ENCODE data around the gene KANSL1. TPM values are rescaled to one million over a fixed set of nuclear protein-coding genes. Genes with fewer than 3 reads are reported as not detected.

KANSL1 gene
- total RNA-seq, 4 donors from 2014 or later = 53.8 to 107 (median 60.6) TPM

DNA sequence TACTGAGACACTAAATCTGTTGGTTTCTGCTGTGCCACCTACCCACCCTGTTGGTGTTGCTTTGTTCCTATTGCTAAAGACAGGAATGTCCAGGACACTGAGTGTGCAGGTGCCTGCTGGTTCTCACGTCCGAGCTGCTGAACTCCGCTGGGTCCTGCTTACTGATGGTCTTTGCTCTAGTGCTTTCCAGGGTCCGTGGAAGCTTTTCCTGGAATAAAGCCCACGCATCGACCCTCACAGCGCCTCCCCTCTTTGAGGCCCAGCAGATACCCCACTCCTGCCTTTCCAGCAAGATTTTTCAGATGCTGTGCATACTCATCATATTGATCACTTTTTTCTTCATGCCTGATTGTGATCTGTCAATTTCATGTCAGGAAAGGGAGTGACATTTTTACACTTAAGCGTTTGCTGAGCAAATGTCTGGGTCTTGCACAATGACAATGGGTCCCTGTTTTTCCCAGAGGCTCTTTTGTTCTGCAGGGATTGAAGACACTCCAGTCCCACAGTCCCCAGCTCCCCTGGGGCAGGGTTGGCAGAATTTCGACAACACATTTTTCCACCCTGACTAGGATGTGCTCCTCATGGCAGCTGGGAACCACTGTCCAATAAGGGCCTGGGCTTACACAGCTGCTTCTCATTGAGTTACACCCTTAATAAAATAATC lies 179.6 kb downstream of the KANSL1 start:
- intact Hi-C loops (cut with DNase I; ENCODE audit: low total_unique reads) = no loop called here
- no peak overlapping the region for H3K4me3 ChIP-seq (ENCODE audit: low read depth, poor library complexity, severe bottlenecking)
- TF ChIP-seq, protein P1, sequence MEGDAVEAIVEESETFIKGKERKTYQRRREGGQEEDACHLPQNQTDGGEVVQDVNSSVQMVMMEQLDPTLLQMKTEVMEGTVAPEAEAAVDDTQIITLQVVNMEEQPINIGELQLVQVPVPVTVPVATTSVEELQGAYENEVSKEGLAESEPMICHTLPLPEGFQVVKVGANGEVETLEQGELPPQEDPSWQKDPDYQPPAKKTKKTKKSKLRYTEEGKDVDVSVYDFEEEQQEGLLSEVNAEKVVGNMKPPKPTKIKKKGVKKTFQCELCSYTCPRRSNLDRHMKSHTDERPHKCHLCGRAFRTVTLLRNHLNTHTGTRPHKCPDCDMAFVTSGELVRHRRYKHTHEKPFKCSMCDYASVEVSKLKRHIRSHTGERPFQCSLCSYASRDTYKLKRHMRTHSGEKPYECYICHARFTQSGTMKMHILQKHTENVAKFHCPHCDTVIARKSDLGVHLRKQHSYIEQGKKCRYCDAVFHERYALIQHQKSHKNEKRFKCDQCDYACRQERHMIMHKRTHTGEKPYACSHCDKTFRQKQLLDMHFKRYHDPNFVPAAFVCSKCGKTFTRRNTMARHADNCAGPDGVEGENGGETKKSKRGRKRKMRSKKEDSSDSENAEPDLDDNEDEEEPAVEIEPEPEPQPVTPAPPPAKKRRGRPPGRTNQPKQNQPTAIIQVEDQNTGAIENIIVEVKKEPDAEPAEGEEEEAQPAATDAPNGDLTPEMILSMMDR (IDR thresholded peaks at IDR 0.05) = no peak
- TF ChIP-seq POLR2A (IDR thresholded peaks at IDR 0.05) = no peak
- 59 to 63% methylated on average over 9 of the region's 9 CpGs for WGBS, 2 donors
- no peak for DNase-seq (ENCODE audit: low spot score in 2 of 2)

DNA sequence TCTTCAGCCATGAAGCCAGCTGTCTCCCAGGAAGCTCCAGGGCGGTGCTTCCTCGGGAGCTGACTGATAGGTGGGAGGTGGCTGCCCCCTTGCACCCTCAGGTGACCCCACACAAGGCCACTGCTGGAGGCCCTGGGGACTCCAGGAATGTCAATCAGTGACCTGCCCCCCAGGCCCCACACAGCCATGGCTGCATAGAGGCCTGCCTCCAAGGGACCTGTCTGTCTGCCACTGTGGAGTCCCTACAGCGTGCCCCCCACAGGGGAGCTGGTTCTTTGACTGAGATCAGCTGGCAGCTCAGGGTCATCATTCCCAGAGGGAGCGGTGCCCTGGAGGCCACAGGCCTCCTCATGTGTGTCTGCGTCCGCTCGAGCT lies 180.1 kb downstream of the KANSL1 start:
- intact Hi-C loops (cut with DNase I; ENCODE audit: low total_unique reads) = no loop called here
- TF ChIP-seq, protein P1 (IDR thresholded peaks at IDR 0.05) = no peak
- TF ChIP-seq POLR2A (IDR thresholded peaks at IDR 0.05) = no peak
- H3K4me3 ChIP-seq (ENCODE audit: low read depth, poor library complexity, severe bottlenecking) = no peak overlapping the region
- 80 to 89% methylated on average over 6 to 7 of the region's 7 CpGs for WGBS, 2 donors
- DNase-seq (ENCODE audit: low spot score in 2 of 2) = no peak

DNA sequence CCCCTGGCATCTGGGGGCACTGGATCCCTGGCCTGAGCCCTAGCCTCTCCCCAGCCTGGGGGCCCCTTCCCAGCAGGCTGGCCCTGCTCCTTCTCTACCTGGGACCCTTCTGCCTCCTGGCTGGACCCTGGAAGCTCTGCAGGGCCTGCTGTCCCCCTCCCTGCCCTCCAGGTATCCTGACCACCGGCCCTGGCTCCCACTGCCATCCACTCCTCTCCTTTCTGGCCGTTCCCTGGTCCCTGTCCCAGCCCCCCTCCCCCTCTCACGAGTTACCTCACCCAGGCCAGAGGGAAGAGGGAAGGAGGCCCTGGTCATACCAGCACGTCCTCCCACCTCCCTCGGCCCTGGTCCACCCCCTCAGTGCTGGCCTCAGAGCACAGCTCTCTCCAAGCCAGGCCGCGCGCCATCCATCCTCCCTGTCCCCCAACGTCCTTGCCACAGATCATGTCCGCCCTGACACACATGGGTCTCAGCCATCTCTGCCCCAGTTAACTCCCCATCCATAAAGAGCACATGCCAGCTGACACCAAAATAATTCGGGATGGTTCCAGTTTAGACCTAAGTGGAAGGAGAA lies 180.6 kb downstream of the KANSL1 start:
- TF ChIP-seq, protein P1 (IDR thresholded peaks at IDR 0.05) = no peak
- no peak for TF ChIP-seq POLR2A (IDR thresholded peaks at IDR 0.05)
- intact Hi-C loops (cut with DNase I; ENCODE audit: low total_unique reads) = no loop called here
- DNase-seq (ENCODE audit: low spot score in 2 of 2) = no peak
- no peak overlapping the region for H3K4me3 ChIP-seq (ENCODE audit: low read depth, poor library complexity, severe bottlenecking)
- 85 to 90% methylated on average over 11 of the region's 11 CpGs for WGBS, 2 donors

DNA sequence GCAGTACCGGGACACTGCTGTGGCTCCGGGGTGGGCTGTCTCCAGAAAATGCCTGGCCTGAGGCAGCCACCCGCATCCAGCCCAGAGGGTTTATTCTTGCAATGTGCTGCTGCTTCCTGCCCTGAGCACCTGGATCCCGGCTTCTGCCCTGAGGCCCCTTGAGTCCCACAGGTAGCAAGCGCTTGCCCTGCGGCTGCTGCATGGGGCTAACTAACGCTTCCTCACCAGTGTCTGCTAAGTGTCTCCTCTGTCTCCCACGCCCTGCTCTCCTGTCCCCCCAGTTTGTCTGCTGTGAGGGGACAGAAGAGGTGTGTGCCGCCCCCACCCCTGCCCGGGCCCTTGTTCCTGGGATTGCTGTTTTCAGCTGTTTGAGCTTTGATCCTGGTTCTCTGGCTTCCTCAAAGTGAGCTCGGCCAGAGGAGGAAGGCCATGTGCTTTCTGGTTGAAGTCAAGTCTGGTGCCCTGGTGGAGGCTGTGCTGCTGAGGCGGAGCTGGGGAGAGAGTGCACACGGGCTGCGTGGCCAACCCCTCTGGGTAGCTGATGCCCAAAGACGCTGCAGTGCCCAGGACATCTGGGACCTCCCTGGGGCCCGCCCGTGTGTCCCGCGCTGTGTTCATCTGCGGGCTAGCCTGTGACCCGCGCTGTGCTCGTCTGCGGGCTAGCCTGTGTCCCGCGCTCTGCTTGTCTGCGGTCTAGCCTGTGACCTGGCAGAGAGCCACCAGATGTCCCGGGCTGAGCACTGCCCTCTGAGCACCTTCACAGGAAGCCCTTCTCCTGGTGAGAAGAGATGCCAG lies 181.3 kb downstream of the KANSL1 start:
- no peak overlapping the region for H3K4me3 ChIP-seq (ENCODE audit: low read depth, poor library complexity, severe bottlenecking)
- intact Hi-C loops (cut with DNase I; ENCODE audit: low total_unique reads) = no loop called here
- 80 to 87% methylated on average over 18 to 20 of the region's 28 CpGs for WGBS, 2 donors
- no peak for TF ChIP-seq POLR2A (IDR thresholded peaks at IDR 0.05)
- TF ChIP-seq, protein P1 (IDR thresholded peaks at IDR 0.05) = no peak
- DNase-seq (ENCODE audit: low spot score in 2 of 2) = no peak

- intact Hi-C loops (cut with DNase I; ENCODE audit: low total_unique reads) = no loop called here
- 75 to 82% methylated on average over 15 to 16 of the region's 16 CpGs for WGBS, 2 donors
- H3K4me3 ChIP-seq (ENCODE audit: low read depth, poor library complexity, severe bottlenecking) = no peak overlapping the region
- TF ChIP-seq, protein P1 (IDR thresholded peaks at IDR 0.05) = no peak
- no peak for TF ChIP-seq POLR2A (IDR thresholded peaks at IDR 0.05)
- no peak for DNase-seq (ENCODE audit: low spot score in 2 of 2)
Observed at GRCh38 chr17:46010597-46011186, 182.5 kb downstream of the KANSL1 start.
